Naive thymus-derived CD8-positive, alpha-beta T cell (primary cell): Measurements from ENCODE around the gene STMN3. TPM values are rescaled to one million over a fixed set of nuclear protein-coding genes. Genes with fewer than 3 reads are reported as not detected.
"Not testable (repeated sequence)": the region's sequence is repeated elsewhere in the genome, so short reads cannot be mapped to it uniquely, and the experiment has no call there.

ENCODE experiments used
- ATAC-seq, 2 donors: fragments of 150-1000 bp; cut with Tn5 transposase in 1 of 2; sonication (Bioruptor Pico), chemical (Tn5 transposase) in 1 of 2; 1 replicate in 1 of 2; 2 replicates in 1 of 2; pipeline ENCODE4 v1.10.0; 2021; ENCODE audit warnings: mild to moderate bottlenecking in 2 of 2, moderate library complexity in 2 of 2
- POLR2A ChIA-PET: fragments of 350-600 bp; sonication (Branson Sonifier 250); formaldehyde crosslinking; loops from one replicate; lab custom pipeline; 2021; ENCODE audit warnings: antibody characterized with exemption; lab: Charles Lee
- DNase-seq, 10 donors: peaks; one replicate each; pipeline versions ENCODE4 v3.0.0 to v3.0.0-alpha.2; 2020 to 2022
- H3K27ac Mint-ChIP-seq, 10 donors: one replicate each; pipeline ENCODE4 v1.8.0; 2020 to 2022; ENCODE audit warnings: mild to moderate bottlenecking in 10 of 10, mixed read lengths in 10 of 10, moderate library complexity in 4 of 10, inconsistent platforms in 1 of 10
- H3K27me3 Mint-ChIP-seq, 5 donors: one replicate each; pipeline ENCODE4 v1.8.0; 2021 to 2022; ENCODE audit warnings: mixed read lengths in 5 of 5
- H3K36me3 Mint-ChIP-seq, 3 donors: one replicate each; pipeline ENCODE4 v1.8.0; 2020 to 2022; ENCODE audit warnings: mixed read lengths in 3 of 3, mild to moderate bottlenecking in 2 of 3, inconsistent platforms in 1 of 3
- H3K4me1 Mint-ChIP-seq, 4 donors: one replicate each; pipeline ENCODE4 v1.8.0; 2021 to 2022; ENCODE audit warnings: mixed read lengths in 4 of 4
- H3K4me3 Mint-ChIP-seq, 10 donors: one replicate each; pipeline ENCODE4 v1.8.0; 2020 to 2022; ENCODE audit warnings: mild to moderate bottlenecking in 10 of 10, mixed read lengths in 10 of 10, moderate library complexity in 6 of 10, inconsistent platforms in 1 of 10
- H3K9me3 Mint-ChIP-seq, 9 donors: one replicate each; pipeline ENCODE4 v1.8.0; 2020 to 2022; ENCODE audit warnings: mixed read lengths in 9 of 9, mild to moderate bottlenecking in 3 of 9, inconsistent platforms in 1 of 9, moderate library complexity in 1 of 9
- polyA plus RNA-seq, 3 donors: library from polyadenylated mRNA; unstranded; fragments of 300-500 nt; fragmentation: Illumina TruSeq; gene quantifications; one replicate each; pipeline ENCODE4 v1.2.3, GENCODE V29; 2021
- total RNA-seq, 8 experiments: library from RNA in 2 of 8; stranded (reverse) in 2 of 8; gene quantifications; one replicate each; pipeline ENCODE4 v1.2.3 and lab custom pipeline; 2021 to 2026

Gene STMN3
- total and polyA plus RNA-seq, 5 experiments from 2014 or later, result 21.6 to 102 (median 35.4) TPM

GRCh38 chr20:63648895-63649589, 4.2 kb downstream of the STMN3 start:
- ATAC-seq, result no peak
- peak overlapping the region in 5 of 10 donors; percentile 58 to 83 (median 66) for H3K27ac Mint-ChIP-seq
- POLR2A ChIA-PET, result interaction anchor here (0.7 to 1.2 kb wide), 7 partner anchors 9 to 128 kb away, joined by 3 to 7 read pairs (median 3); partner anchors contain the start of genes GMEB2 and RTEL1

GRCh38 chr20:63648190-63648589, 5.0 kb downstream of the STMN3 start:
- Mint-ChIP-seq H3K4me3 (no peak overlapping the region), H3K4me1 (peaks cover 15 to 32% (median 24%) of the 10 kb centered on the region in 4 donors), H3K36me3 (peaks cover 0 to 25% (median 0%) of the 10 kb centered on the region in 3 donors), H3K27me3 (no peaks in the 10 kb centered on the region), H3K9me3 (no peaks in the 10 kb centered on the region), H3K27ac (peak overlapping the region in 2 of 10 donors; percentile 8 to 40)
- no peak for ATAC-seq
- DNase-seq, result peak in 1 of 10 donors; percentile 47
- POLR2A ChIA-PET, result interaction anchor here (0.9 to 1.2 kb wide), 4 partner anchors 21 to 127 kb away, joined by 3 to 7 read pairs (median 3); partner anchors contain the start of genes ARFRP1, GMEB2 and ZGPAT

More at GRCh38 chr20:63648895-63649589, 4.2 kb downstream of the STMN3 start:
- Mint-ChIP-seq H3K36me3 (peaks cover 0 to 21% (median 0%) of the 10 kb centered on the region in 3 donors), H3K4me3 (peak overlapping the region in 5 of 10 donors; percentile 6 to 72 (median 18)), H3K27me3 (no peaks in the 10 kb centered on the region), H3K9me3 (no peaks in the 10 kb centered on the region), H3K4me1 (peaks cover 17 to 32% (median 24%) of the 10 kb centered on the region in 4 donors)
- peak in 1 of 10 donors; percentile 44 for DNase-seq

- ATAC-seq (no peak), DNase-seq (no peak)
- H3K4me3 Mint-ChIP-seq, result no peak overlapping the region
- no peaks in the 10 kb centered on the region for H3K27me3 Mint-ChIP-seq
- peaks cover 0 to 24% (median 0%) of the 10 kb centered on the region in 3 donors for H3K36me3 Mint-ChIP-seq
- H3K9me3 Mint-ChIP-seq, result no peaks in the 10 kb centered on the region
- H3K27ac Mint-ChIP-seq, result peak overlapping the region in 2 of 10 donors; percentile 18
- POLR2A ChIA-PET, result interaction anchor here (1.0 to 1.1 kb wide), 2 partner anchors 10 to 12 kb away, joined by 3 read pairs; no protein-coding TSS in a partner anchor
- peaks cover 10 to 31% (median 20%) of the 10 kb centered on the region in 4 donors for H3K4me1 Mint-ChIP-seq
Measured at GRCh38 chr20:63645218-63645617, 8.0 kb downstream of the STMN3 start.

GRCh38 chr20:63643946-63644345, 9.3 kb downstream of the STMN3 start:
- H3K27ac Mint-ChIP-seq, result no peak overlapping the region
- H3K27me3 Mint-ChIP-seq, result no peaks in the 10 kb centered on the region
- no peaks in the 10 kb centered on the region for H3K9me3 Mint-ChIP-seq
- peaks cover 0 to 30% (median 5%) of the 10 kb centered on the region in 3 donors for H3K36me3 Mint-ChIP-seq
- DNase-seq (no peak), ATAC-seq (no peak)
- H3K4me1 Mint-ChIP-seq, result peaks cover 19 to 29% (median 23%) of the 10 kb centered on the region in 4 donors
- H3K4me3 Mint-ChIP-seq, result peak overlapping the region in 4 of 10 donors; percentile 7 to 84 (median 46)
- POLR2A ChIA-PET, result interaction anchor here (0.6 to 10.6 kb wide), 2 partner anchors 9 to 17 kb away, joined by 4 to 740 read pairs; partner anchors contain the start of gene GMEB2

- ATAC-seq, result no peak
- Mint-ChIP-seq H3K4me3 (peak overlapping the region in 9 of 10 donors; percentile 19 to 87 (median 66)), H3K27ac (peak overlapping the region in 5 of 10 donors; percentile 17 to 91 (median 76)), H3K36me3 (peaks cover 0 to 29% (median 5%) of the 10 kb centered on the region in 3 donors), H3K9me3 (no peaks in the 10 kb centered on the region), H3K27me3 (no peaks in the 10 kb centered on the region), H3K4me1 (peaks cover 18 to 29% (median 25%) of the 10 kb centered on the region in 4 donors)
- POLR2A ChIA-PET, result interaction anchor here (0.6 to 10.6 kb wide), 3 partner anchors 9 to 17 kb away, joined by 4 to 740 read pairs (median 7); partner anchors contain the start of gene GMEB2
- no peak for DNase-seq
Measured at GRCh38 chr20:63643499-63643898, 9.7 kb downstream of the STMN3 start.

GRCh38 chr20:63642527-63643247, 10.5 kb downstream of the STMN3 start:
- POLR2A ChIA-PET, result interaction anchor here (0.6 to 10.6 kb wide), 19 partner anchors 8 to 400 kb away, joined by 3 to 740 read pairs (median 12); partner anchors contain the start of genes ARFRP1, GMEB2, LIME1 and PPDPF
- Mint-ChIP-seq H3K4me1 (peaks cover 22 to 33% (median 31%) of the 10 kb centered on the region in 4 donors), H3K27me3 (no peaks in the 10 kb centered on the region), H3K4me3 (peak overlapping the region; percentile 36 to 87 (median 73)), H3K36me3 (peaks cover 0 to 22% (median 7%) of the 10 kb centered on the region in 3 donors), H3K27ac (peak overlapping the region in 7 of 10 donors; percentile 36 to 90 (median 83)), H3K9me3 (no peaks in the 10 kb centered on the region)
- ATAC-seq (no peak), DNase-seq (no peak)

- Mint-ChIP-seq H3K4me3 (peak overlapping the region; percentile 46 to 93 (median 74)), H3K27ac (peak overlapping the region in 8 of 10 donors; percentile 37 to 94 (median 83)), H3K9me3 (no peaks in the 10 kb centered on the region), H3K27me3 (no peaks in the 10 kb centered on the region), H3K4me1 (peaks cover 23 to 40% (median 38%) of the 10 kb centered on the region in 4 donors), H3K36me3 (peaks cover 0 to 22% (median 7%) of the 10 kb centered on the region in 3 donors)
- ATAC-seq, result peak; percentile 68 to 70
- peak; percentile 87 to 99 (median 98) for DNase-seq
- POLR2A ChIA-PET, result interaction anchor here (0.6 to 10.6 kb wide), 33 partner anchors 8 to 401 kb away, joined by 3 to 740 read pairs (median 6); partner anchors contain the start of genes ARFRP1, GMEB2, HELZ2 and LIME1
Measured at GRCh38 chr20:63641792-63642523, 11.3 kb downstream of the STMN3 start.

- H3K4me1 Mint-ChIP-seq, result peaks cover 23 to 42% (median 42%) of the 10 kb centered on the region in 4 donors
- peak; percentile 19 to 24 for ATAC-seq
- peak overlapping the region in 9 of 10 donors; percentile 68 to 95 (median 87) for H3K27ac Mint-ChIP-seq
- DNase-seq, result peak; percentile 38 to 86 (median 58)
- no peaks in the 10 kb centered on the region for H3K27me3 Mint-ChIP-seq
- POLR2A ChIA-PET, result interaction anchor here (0.6 to 10.6 kb wide), 30 partner anchors 11 to 339 kb away, joined by 3 to 740 read pairs (median 6); partner anchors contain the start of genes ARFRP1, GMEB2, HELZ2 and LIME1
- peak overlapping the region; percentile 55 to 93 (median 82) for H3K4me3 Mint-ChIP-seq
- H3K9me3 Mint-ChIP-seq, result no peaks in the 10 kb centered on the region
- peaks cover 0 to 22% (median 7%) of the 10 kb centered on the region in 3 donors for H3K36me3 Mint-ChIP-seq
Measured at GRCh38 chr20:63641146-63641791, 12.0 kb downstream of the STMN3 start.

GRCh38 chr20:63640686-63641085, 12.5 kb downstream of the STMN3 start:
- H3K27me3 Mint-ChIP-seq, H3K9me3 Mint-ChIP-seq, ATAC-seq: not testable (repeated sequence)
- peak in 1 of 10 donors; percentile 31 for DNase-seq
- Mint-ChIP-seq H3K4me1 (peaks cover 23 to 48% (median 41%) of the 10 kb centered on the region in 4 donors), H3K27ac (peak overlapping the region in 9 of 10 donors; percentile 51 to 100 (median 90)), H3K36me3 (peaks cover 0 to 16% (median 7%) of the 10 kb centered on the region in 3 donors), H3K4me3 (peak overlapping the region; percentile 69 to 98 (median 95))
- POLR2A ChIA-PET, result interaction anchor here (1.2 to 10.6 kb wide), 13 partner anchors 11 to 340 kb away, joined by 3 to 740 read pairs (median 15); partner anchors contain the start of genes GMEB2, LIME1, PRPF6 and PTK6

- ATAC-seq (no peak), DNase-seq (peak in 1 of 10 donors; percentile 21)
- Mint-ChIP-seq H3K27ac (peak overlapping the region; percentile 97 to 100 (median 100)), H3K4me3 (peak overlapping the region; percentile 84 to 98 (median 96)), H3K36me3 (peaks cover 0 to 14% (median 7%) of the 10 kb centered on the region in 3 donors), H3K4me1 (peaks cover 26 to 54% (median 47%) of the 10 kb centered on the region in 4 donors), H3K27me3 (no peaks in the 10 kb centered on the region), H3K9me3 (no peaks in the 10 kb centered on the region)
- POLR2A ChIA-PET, result interaction anchor here (0.6 to 10.6 kb wide), 12 partner anchors 12 to 145 kb away, joined by 3 to 740 read pairs (median 5); partner anchors contain the start of genes GMEB2, LIME1, PTK6 and RTEL1
Measured at GRCh38 chr20:63640086-63640485, 13.1 kb downstream of the STMN3 start.
